Measurements from ENCODE around the gene RCSD1.

The RCSD1 gene

GRCh38 chr1:167631936-167632614 is 2.0 kb downstream of the RCSD1 start:
- Histone ChIP-seq H3K4me1 (ENCODE audit: control insufficient read depth, insufficient read depth, low read length, poor library complexity, severe bottlenecking) (peaks cover 51% of the 10 kb centered on the region), H3K9me3 (ENCODE audit: control insufficient read depth, low read length) (no peaks in the 10 kb centered on the region), H3K4me3 (ENCODE audit: extremely low read depth, insufficient read depth, low read length, poor library complexity, severe bottlenecking) (peak overlapping the region; percentile 51), H3K27ac (ENCODE audit: low read depth, low read length, severe bottlenecking) (peak overlapping the region; percentile 56), H3K36me3 (ENCODE audit: control insufficient read depth, insufficient read depth, low read length) (peaks cover 3% of the 10 kb centered on the region)
- 29 to 84% methylated on average over 1 to 3 of the region's 4 CpGs for WGBS, 2 experiments (ENCODE audit: insufficient coverage in 2 of 2)

GRCh38 chr1:167633258-167633944 is 3.4 kb downstream of the RCSD1 start:
- H3K27ac ChIP-seq (ENCODE audit: low read depth, low read length, severe bottlenecking), result no peak overlapping the region
- H3K4me1 ChIP-seq (ENCODE audit: control insufficient read depth, insufficient read depth, low read length, poor library complexity, severe bottlenecking), result peaks cover 50% of the 10 kb centered on the region
- H3K36me3 ChIP-seq (ENCODE audit: control insufficient read depth, insufficient read depth, low read length), result peaks cover 3% of the 10 kb centered on the region
- H3K9me3 ChIP-seq (ENCODE audit: control insufficient read depth, low read length), result no peaks in the 10 kb centered on the region
- WGBS, 2 experiments (ENCODE audit: insufficient coverage in 2 of 2), result 94 to 100% methylated on average over 3 of the region's 3 CpGs
- H3K4me3 ChIP-seq (ENCODE audit: extremely low read depth, insufficient read depth, low read length, poor library complexity, severe bottlenecking), result no peak overlapping the region

- Histone ChIP-seq H3K27ac (ENCODE audit: low read depth, low read length, severe bottlenecking) (no peak overlapping the region), H3K4me1 (ENCODE audit: control insufficient read depth, insufficient read depth, low read length, poor library complexity, severe bottlenecking) (peaks cover 45% of the 10 kb centered on the region), H3K36me3 (ENCODE audit: control insufficient read depth, insufficient read depth, low read length) (peaks cover 3% of the 10 kb centered on the region), H3K9me3 (ENCODE audit: control insufficient read depth, low read length) (no peaks in the 10 kb centered on the region), H3K4me3 (ENCODE audit: extremely low read depth, insufficient read depth, low read length, poor library complexity, severe bottlenecking) (no peak overlapping the region)
- no CpG with 5 or more reads among the region's 2 CpGs for WGBS, 2 experiments (ENCODE audit: insufficient coverage in 2 of 2)
Observed at GRCh38 chr1:167634435-167634834, 4.4 kb downstream of the RCSD1 start.

GRCh38 chr1:167635156-167635648 is 5.2 kb downstream of the RCSD1 start:
- peak overlapping the region; percentile 83 for H3K27ac ChIP-seq (ENCODE audit: low read depth, low read length, severe bottlenecking)
- no peaks in the 10 kb centered on the region for H3K9me3 ChIP-seq (ENCODE audit: control insufficient read depth, low read length)
- WGBS, 2 experiments (ENCODE audit: insufficient coverage in 2 of 2), result 14 to 23% methylated on average over 9 to 17 of the region's 19 CpGs
- no peak overlapping the region for H3K4me3 ChIP-seq (ENCODE audit: extremely low read depth, insufficient read depth, low read length, poor library complexity, severe bottlenecking)
- peaks cover 9% of the 10 kb centered on the region for H3K36me3 ChIP-seq (ENCODE audit: control insufficient read depth, insufficient read depth, low read length)
- peaks cover 41% of the 10 kb centered on the region for H3K4me1 ChIP-seq (ENCODE audit: control insufficient read depth, insufficient read depth, low read length, poor library complexity, severe bottlenecking)

GRCh38 chr1:167635941-167636340 is 5.9 kb downstream of the RCSD1 start:
- Histone ChIP-seq H3K9me3 (ENCODE audit: control insufficient read depth, low read length) (no peaks in the 10 kb centered on the region), H3K36me3 (ENCODE audit: control insufficient read depth, insufficient read depth, low read length) (peaks cover 11% of the 10 kb centered on the region), H3K4me3 (ENCODE audit: extremely low read depth, insufficient read depth, low read length, poor library complexity, severe bottlenecking) (no peak overlapping the region), H3K4me1 (ENCODE audit: control insufficient read depth, insufficient read depth, low read length, poor library complexity, severe bottlenecking) (peaks cover 37% of the 10 kb centered on the region), H3K27ac (ENCODE audit: low read depth, low read length, severe bottlenecking) (peak overlapping the region; percentile 83)
- 84 to 94% methylated on average over 3 of the region's 3 CpGs for WGBS, 2 experiments (ENCODE audit: insufficient coverage in 2 of 2)

GRCh38 chr1:167638064-167638463 is 8.0 kb downstream of the RCSD1 start:
- Histone ChIP-seq H3K9me3 (ENCODE audit: control insufficient read depth, low read length) (no peaks in the 10 kb centered on the region), H3K4me1 (ENCODE audit: control insufficient read depth, insufficient read depth, low read length, poor library complexity, severe bottlenecking) (peaks cover 24% of the 10 kb centered on the region), H3K36me3 (ENCODE audit: control insufficient read depth, insufficient read depth, low read length) (peaks cover 18% of the 10 kb centered on the region), H3K4me3 (ENCODE audit: extremely low read depth, insufficient read depth, low read length, poor library complexity, severe bottlenecking) (no peak overlapping the region), H3K27ac (ENCODE audit: low read depth, low read length, severe bottlenecking) (no peak overlapping the region)
- WGBS, 2 experiments (ENCODE audit: insufficient coverage in 2 of 2), result 75 to 100% methylated on average over 1 to 4 of the region's 5 CpGs

GRCh38 chr1:167640051-167640450 is 10.0 kb downstream of the RCSD1 start:
- no peaks in the 10 kb centered on the region for H3K9me3 ChIP-seq (ENCODE audit: control insufficient read depth, low read length)
- peaks cover 23% of the 10 kb centered on the region for H3K4me1 ChIP-seq (ENCODE audit: control insufficient read depth, insufficient read depth, low read length, poor library complexity, severe bottlenecking)
- H3K4me3 ChIP-seq (ENCODE audit: extremely low read depth, insufficient read depth, low read length, poor library complexity, severe bottlenecking), result no peak overlapping the region
- H3K27ac ChIP-seq (ENCODE audit: low read depth, low read length, severe bottlenecking), result no peak overlapping the region
- peaks cover 15% of the 10 kb centered on the region for H3K36me3 ChIP-seq (ENCODE audit: control insufficient read depth, insufficient read depth, low read length)
- WGBS, 2 experiments (ENCODE audit: insufficient coverage in 2 of 2), result 95 to 96% methylated on average over 8 of the region's 8 CpGs

- Histone ChIP-seq H3K4me1 (ENCODE audit: control insufficient read depth, insufficient read depth, low read length, poor library complexity, severe bottlenecking) (peaks cover 12% of the 10 kb centered on the region), H3K36me3 (ENCODE audit: control insufficient read depth, insufficient read depth, low read length) (peaks cover 15% of the 10 kb centered on the region), H3K9me3 (ENCODE audit: control insufficient read depth, low read length) (no peaks in the 10 kb centered on the region), H3K27ac (ENCODE audit: low read depth, low read length, severe bottlenecking) (no peak overlapping the region), H3K4me3 (ENCODE audit: extremely low read depth, insufficient read depth, low read length, poor library complexity, severe bottlenecking) (no peak overlapping the region)
- WGBS, 2 experiments (ENCODE audit: insufficient coverage in 2 of 2), result 74 to 92% methylated on average over 3 to 6 of the region's 7 CpGs
Observed at GRCh38 chr1:167641786-167642500, 11.9 kb downstream of the RCSD1 start.

GRCh38 chr1:167642501-167642826 is 12.4 kb downstream of the RCSD1 start:
- H3K36me3 ChIP-seq (ENCODE audit: control insufficient read depth, insufficient read depth, low read length), result peaks cover 15% of the 10 kb centered on the region
- peaks cover 7% of the 10 kb centered on the region for H3K4me1 ChIP-seq (ENCODE audit: control insufficient read depth, insufficient read depth, low read length, poor library complexity, severe bottlenecking)
- WGBS, 2 experiments (ENCODE audit: insufficient coverage in 2 of 2), result 70 to 100% methylated on average over 1 of the region's 3 CpGs
- no peaks in the 10 kb centered on the region for H3K9me3 ChIP-seq (ENCODE audit: control insufficient read depth, low read length)
- H3K4me3 ChIP-seq (ENCODE audit: extremely low read depth, insufficient read depth, low read length, poor library complexity, severe bottlenecking), result no peak overlapping the region
- no peak overlapping the region for H3K27ac ChIP-seq (ENCODE audit: low read depth, low read length, severe bottlenecking)

- Histone ChIP-seq H3K27ac (ENCODE audit: low read depth, low read length, severe bottlenecking) (no peak overlapping the region), H3K4me1 (ENCODE audit: control insufficient read depth, insufficient read depth, low read length, poor library complexity, severe bottlenecking) (peaks cover 4% of the 10 kb centered on the region), H3K36me3 (ENCODE audit: control insufficient read depth, insufficient read depth, low read length) (peaks cover 17% of the 10 kb centered on the region), H3K4me3 (ENCODE audit: extremely low read depth, insufficient read depth, low read length, poor library complexity, severe bottlenecking) (no peak overlapping the region), H3K9me3 (ENCODE audit: control insufficient read depth, low read length) (no peaks in the 10 kb centered on the region)
- whole genome bisulfite sequencing, 2 experiments (ENCODE audit: insufficient coverage in 2 of 2), result 92 to 100% methylated on average over 1 to 3 of the region's 3 CpGs
Observed at GRCh38 chr1:167643441-167643840, 13.4 kb downstream of the RCSD1 start.
